Neural progenitor cell (in vitro differentiated cells): ENCODE measurements around the gene PDZRN4. TPM values are rescaled to one million over a fixed set of nuclear protein-coding genes. Genes with fewer than 3 reads are reported as not detected.

Source experiments
- DNase-seq: peaks from one replicate; pipeline ENCODE4 v3.0.0-alpha.2; 2016; ENCODE audit warnings: low spot score
- H2AFZ ChIP-seq: fragments of 200-600 bp; sonication (generic); replicated peaks from 2 replicates; pipeline ENCODE4 v1.6.1; 2016; ENCODE audit warnings: antibody characterized with exemption
- H3F3A ChIP-seq: fragments of 200-600 bp; sonication (generic); 2 replicates; pipeline ENCODE4 v1.6.1; 2016; ENCODE audit warnings: antibody characterized with exemption, low read depth
- H3K27ac ChIP-seq: fragments of 200-600 bp; sonication (generic); 2 replicates; pipeline ENCODE4 v1.5.1; 2016; ENCODE audit warnings: mild to moderate bottlenecking
- H3K27me3 ChIP-seq: fragments of 200-600 bp; sonication (generic); 2 replicates; pipeline ENCODE4 v1.6.1; 2016; ENCODE audit warnings: mild to moderate bottlenecking, moderate library complexity
- H3K36me3 ChIP-seq: fragments of 200-600 bp; sonication (generic); 2 replicates; pipeline ENCODE4 v1.5.1; 2016
- H3K4me1 ChIP-seq: fragments of 200-600 bp; sonication (generic); 2 replicates; pipeline ENCODE4 v1.6.1; 2016; ENCODE audit warnings: mixed run types
- H3K4me2 ChIP-seq: fragments of 200-600 bp; sonication (generic); 2 replicates; pipeline ENCODE4 v1.6.1; 2016
- H3K4me3 ChIP-seq: fragments of 200-600 bp; sonication (generic); 2 replicates; pipeline ENCODE4 v1.5.1; 2016
- H3K79me2 ChIP-seq: fragments of 200-600 bp; sonication (generic); 2 replicates; pipeline ENCODE4 v1.6.1; 2016; ENCODE audit warnings: low read depth
- H3K9ac ChIP-seq: fragments of 200-600 bp; sonication (generic); 2 replicates; pipeline ENCODE4 v1.6.1; 2016
- H3K9me3 ChIP-seq: fragments of 200-600 bp; sonication (generic); 2 replicates; pipeline ENCODE4 v1.5.1; 2016; ENCODE audit warnings: low read depth
- H4K20me1 ChIP-seq: fragments of 200-600 bp; sonication (generic); 2 replicates; pipeline ENCODE4 v1.6.1; 2016; ENCODE audit warnings: low read depth
- H3K27ac Mint-ChIP-seq: 3 replicates; pipeline ENCODE4 v1.8.0; 2021; ENCODE audit warnings: mixed read lengths
- H3K27me3 Mint-ChIP-seq: 2 replicates; pipeline ENCODE4 v1.8.0; 2022; ENCODE audit warnings: low read depth, mild to moderate bottlenecking, inconsistent platforms, moderate library complexity, mixed read lengths; ENCODE audit not compliant: insufficient read depth
- H3K36me3 Mint-ChIP-seq: 3 replicates; pipeline ENCODE4 v1.8.0; 2021; ENCODE audit warnings: mixed read lengths
- H3K4me1 Mint-ChIP-seq: 3 replicates; pipeline ENCODE4 v1.8.0; 2021; ENCODE audit warnings: mixed read lengths
- H3K4me3 Mint-ChIP-seq: 3 replicates; pipeline ENCODE4 v1.8.0; 2021; ENCODE audit warnings: mild to moderate bottlenecking, moderate library complexity, mixed read lengths
- H3K9me3 Mint-ChIP-seq: 3 replicates; pipeline ENCODE4 v1.8.0; 2020; ENCODE audit warnings: mixed read lengths
- EZH2 ChIP-seq: fragments of 200-600 bp; sonication (generic); IDR thresholded peaks from 2 replicates; pipeline ENCODE4 v1.6.1; 2017; ENCODE audit warnings: antibody characterized with exemption, mild to moderate bottlenecking, moderate library complexity
- EZH2phosphoT487 ChIP-seq: fragments of 200-600 bp; sonication (generic); IDR thresholded peaks from 2 replicates; pipeline ENCODE4 v1.6.1; 2017; ENCODE audit warnings: antibody characterized with exemption
- total RNA-seq: library from RNA; depleted of rRNA; stranded (reverse); fragments of >200 nt; gene quantifications from 2 replicates; pipeline ENCODE4 v1.2.3, GENCODE V29; 2015; ENCODE audit warnings: low replicate concordance
- TF ChIP-seq, protein P1 (sequence below): fragments of 200-600 bp; sonication (generic); IDR thresholded peaks from 2 replicates; pipeline ENCODE4 v1.5.1; 2017; ENCODE audit warnings: antibody characterized with exemption, mild to moderate bottlenecking

Gene PDZRN4
- total RNA-seq, 1 donor from 2014 or later: 0.06 TPM

GRCh38 chr12:41193311-41193710 lies 5.2 kb downstream of the PDZRN4 start:
- Histone ChIP-seq H3K9me3 (no peaks in the 10 kb centered on the region), H3K4me3 (no peak overlapping the region), H3K27ac (no peak overlapping the region), H3F3A (peaks cover 17% of the 10 kb centered on the region), H3K9ac (no peak overlapping the region), H3K27me3 (peaks cover 50% of the 10 kb centered on the region), H3K36me3 (no peaks in the 10 kb centered on the region), H4K20me1 (peaks cover 8% of the 10 kb centered on the region), H3K79me2 (no peaks in the 10 kb centered on the region), H2AFZ (no peak overlapping the region), H3K4me1 (peaks cover 12% of the 10 kb centered on the region), H3K4me2 (no peak overlapping the region)
- H3K27ac Mint-ChIP-seq: no peak overlapping the region
- TF ChIP-seq EZH2 (no peak), EZH2phosphoT487 (no peak)
- TF ChIP-seq, protein P1, sequence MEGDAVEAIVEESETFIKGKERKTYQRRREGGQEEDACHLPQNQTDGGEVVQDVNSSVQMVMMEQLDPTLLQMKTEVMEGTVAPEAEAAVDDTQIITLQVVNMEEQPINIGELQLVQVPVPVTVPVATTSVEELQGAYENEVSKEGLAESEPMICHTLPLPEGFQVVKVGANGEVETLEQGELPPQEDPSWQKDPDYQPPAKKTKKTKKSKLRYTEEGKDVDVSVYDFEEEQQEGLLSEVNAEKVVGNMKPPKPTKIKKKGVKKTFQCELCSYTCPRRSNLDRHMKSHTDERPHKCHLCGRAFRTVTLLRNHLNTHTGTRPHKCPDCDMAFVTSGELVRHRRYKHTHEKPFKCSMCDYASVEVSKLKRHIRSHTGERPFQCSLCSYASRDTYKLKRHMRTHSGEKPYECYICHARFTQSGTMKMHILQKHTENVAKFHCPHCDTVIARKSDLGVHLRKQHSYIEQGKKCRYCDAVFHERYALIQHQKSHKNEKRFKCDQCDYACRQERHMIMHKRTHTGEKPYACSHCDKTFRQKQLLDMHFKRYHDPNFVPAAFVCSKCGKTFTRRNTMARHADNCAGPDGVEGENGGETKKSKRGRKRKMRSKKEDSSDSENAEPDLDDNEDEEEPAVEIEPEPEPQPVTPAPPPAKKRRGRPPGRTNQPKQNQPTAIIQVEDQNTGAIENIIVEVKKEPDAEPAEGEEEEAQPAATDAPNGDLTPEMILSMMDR: no peak
- peaks cover 17% of the 10 kb centered on the region for H3K4me1 Mint-ChIP-seq
- no peaks in the 10 kb centered on the region for H3K9me3 Mint-ChIP-seq
- no peaks in the 10 kb centered on the region for H3K36me3 Mint-ChIP-seq
- no peak overlapping the region for H3K4me3 Mint-ChIP-seq
- peaks cover 14% of the 10 kb centered on the region for H3K27me3 Mint-ChIP-seq
- DNase-seq: no peak

DNA sequence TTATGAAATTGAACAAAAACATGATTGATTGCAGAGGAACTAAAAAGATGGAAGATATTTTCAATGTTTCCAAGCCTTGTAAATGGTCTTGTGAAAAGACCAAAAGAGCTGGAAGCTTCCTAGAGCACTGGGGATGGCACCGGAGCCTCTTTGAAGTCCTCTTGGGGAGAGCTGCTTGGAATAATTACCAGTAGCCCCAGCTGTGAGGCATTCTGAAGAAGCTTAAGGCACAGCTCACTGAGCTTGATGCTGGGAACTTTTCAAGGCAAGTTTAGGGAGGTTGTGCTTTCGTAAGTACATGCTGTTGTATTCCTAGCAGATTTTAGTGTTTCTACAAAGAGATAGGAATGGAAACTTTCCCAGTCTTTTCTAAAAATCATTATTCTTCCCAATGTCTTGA lies 13.9 kb downstream of the PDZRN4 start:
- Histone ChIP-seq H3K4me3 (no peak overlapping the region), H3K4me2 (peak overlapping the region; percentile 62), H3K27me3 (peaks cover under 1% of the 10 kb centered on the region), H3K79me2 (no peaks in the 10 kb centered on the region), H3K36me3 (no peaks in the 10 kb centered on the region), H3F3A (peaks cover 22% of the 10 kb centered on the region), H4K20me1 (peaks cover 4% of the 10 kb centered on the region), H3K9me3 (no peaks in the 10 kb centered on the region), H2AFZ (no peak overlapping the region), H3K4me1 (peaks cover 40% of the 10 kb centered on the region), H3K9ac (no peak overlapping the region), H3K27ac (peak overlapping the region; percentile 39)
- peak overlapping the region; percentile 70 for H3K27ac Mint-ChIP-seq
- no peaks in the 10 kb centered on the region for H3K27me3 Mint-ChIP-seq
- H3K36me3 Mint-ChIP-seq: no peaks in the 10 kb centered on the region
- TF ChIP-seq EZH2phosphoT487 (peak; percentile 72), EZH2 (no peak)
- DNase-seq: peak; percentile 86
- H3K4me1 Mint-ChIP-seq: peaks cover 34% of the 10 kb centered on the region
- H3K4me3 Mint-ChIP-seq: no peak overlapping the region
- H3K9me3 Mint-ChIP-seq: no peaks in the 10 kb centered on the region

GRCh38 chr12:41205070-41205709 lies 17.1 kb downstream of the PDZRN4 start:
- DNase-seq: peak; percentile 58
- H3K9me3 ChIP-seq: no peaks in the 10 kb centered on the region
- peaks cover 4% of the 10 kb centered on the region for H4K20me1 ChIP-seq
- TF ChIP-seq EZH2 (no peak), EZH2phosphoT487 (no peak)
- TF ChIP-seq, protein P1: no peak
- no peak overlapping the region for H3K4me3 Mint-ChIP-seq
- H3K4me3 ChIP-seq: no peak overlapping the region
- H3K4me1 Mint-ChIP-seq: peaks cover 34% of the 10 kb centered on the region
- H3K9ac ChIP-seq: no peak overlapping the region
- no peaks in the 10 kb centered on the region for H3K79me2 ChIP-seq
- H3K4me2 ChIP-seq: peak overlapping the region; percentile 24
- H3K36me3 ChIP-seq: no peaks in the 10 kb centered on the region
- H3K27ac ChIP-seq: no peak overlapping the region
- no peaks in the 10 kb centered on the region for H3K27me3 Mint-ChIP-seq
- no peak overlapping the region for H2AFZ ChIP-seq
- H3K4me1 ChIP-seq: peaks cover 40% of the 10 kb centered on the region
- H3K36me3 Mint-ChIP-seq: no peaks in the 10 kb centered on the region
- no peaks in the 10 kb centered on the region for H3K9me3 Mint-ChIP-seq
- H3K27ac Mint-ChIP-seq: peak overlapping the region; percentile 43
- H3F3A ChIP-seq: peaks cover 22% of the 10 kb centered on the region
- H3K27me3 ChIP-seq: no peaks in the 10 kb centered on the region

DNA sequence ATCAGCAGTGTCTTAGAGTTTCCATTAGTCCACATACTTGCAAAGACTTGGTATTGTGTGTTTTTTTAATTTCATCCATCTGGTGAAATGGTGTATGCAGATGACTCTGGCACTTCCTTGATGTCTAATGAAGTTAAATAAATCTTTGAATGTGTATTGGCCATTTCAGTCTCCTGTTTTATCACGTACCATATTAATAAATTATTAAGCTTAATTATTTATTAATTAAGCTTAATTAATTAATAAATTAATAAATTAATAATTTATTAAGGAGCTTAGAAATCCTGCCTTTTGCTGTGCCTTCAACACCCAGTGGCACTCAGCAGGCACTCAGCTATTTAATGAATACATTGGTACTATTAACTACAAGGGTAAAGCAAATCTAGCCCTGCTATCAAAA lies 18.2 kb downstream of the PDZRN4 start:
- no peak for DNase-seq
- TF ChIP-seq EZH2 (no peak), EZH2phosphoT487 (no peak)
- TF ChIP-seq, protein P1: no peak
- Histone ChIP-seq H3K36me3 (no peaks in the 10 kb centered on the region), H3K4me1 (peaks cover 33% of the 10 kb centered on the region), H3K79me2 (no peaks in the 10 kb centered on the region), H3K9me3 (no peaks in the 10 kb centered on the region), H3K27ac (no peak overlapping the region), H3K4me2 (no peak overlapping the region), H3K27me3 (no peaks in the 10 kb centered on the region), H2AFZ (no peak overlapping the region), H3K9ac (no peak overlapping the region), H4K20me1 (peaks cover 4% of the 10 kb centered on the region), H3K4me3 (no peak overlapping the region), H3F3A (peaks cover 22% of the 10 kb centered on the region)
- no peak overlapping the region for H3K27ac Mint-ChIP-seq
- no peaks in the 10 kb centered on the region for H3K36me3 Mint-ChIP-seq
- no peaks in the 10 kb centered on the region for H3K9me3 Mint-ChIP-seq
- peaks cover 25% of the 10 kb centered on the region for H3K4me1 Mint-ChIP-seq
- no peak overlapping the region for H3K4me3 Mint-ChIP-seq
- no peaks in the 10 kb centered on the region for H3K27me3 Mint-ChIP-seq
